Endothelial cell of umbilical vein (primary cell): ENCODE data around the gene PMAIP1. TPM values are rescaled to one million over a fixed set of nuclear protein-coding genes. Genes with fewer than 3 reads are reported as not detected.

Experiments
- Bru-seq: library from RNA; stranded (reverse); fragments of 400-500 nt; gene quantifications from one replicate; lab custom pipeline; 2021; lab: Mats Ljungman, UMichigan
- BruChase-seq, 2 experiments: library from RNA; stranded (reverse); fragments of 400-500 nt; gene quantifications; one replicate each; lab custom pipeline; 2021; lab: Mats Ljungman, UMichigan
- BruUV-seq: library from RNA; stranded (reverse); fragments of 400-500 nt; replicated peaks from 2 replicates; lab custom pipeline; 2021; lab: Mats Ljungman, UMichigan
- CTCF ChIA-PET: fragments of 300-600, 350-600 bp; sonication (Branson Sonifier 250); formaldehyde crosslinking; loops from one replicate; lab custom pipeline; 2021; ENCODE audit warnings: antibody characterized with exemption, inconsistent platforms; lab: Charles Lee
- POLR2A ChIA-PET: fragments of 300-600, 350-600 bp; sonication (Branson Sonifier 250); formaldehyde crosslinking; loops from one replicate; lab custom pipeline; 2021; ENCODE audit warnings: antibody characterized with exemption, inconsistent platforms; lab: Charles Lee
- DNase-seq: peaks from one replicate; pipeline ENCODE4 v3.0.0-alpha.2; 2011; ENCODE audit warnings: low read depth, low spot score
- FAIRE-seq: peaks from 2 replicates; lab custom pipeline; 2011; peaks lifted over from hg19 to GRCh38; lab: Jason Lieb, UNC
- H2AFZ ChIP-seq: 2 replicates; pipeline ENCODE4 v1.6.0; 2012; ENCODE audit warnings: low read depth, low read length, control low read depth, inconsistent platforms
- H3K27ac ChIP-seq: 2 replicates; pipeline ENCODE4 v1.5.1; 2011; ENCODE audit warnings: low read depth, mild to moderate bottlenecking, control low read depth, low read length, moderate library complexity; ENCODE audit not compliant: insufficient read depth
- H3K27me3 ChIP-seq, 2 experiments: 2 replicates each; pipeline versions ENCODE4 v1.6.0 to v1.6.1; 2011; ENCODE audit warnings: low read length in 2 of 2, mixed read lengths in 1 of 2; ENCODE audit not compliant: control insufficient read depth in 2 of 2, insufficient read depth in 2 of 2
- H3K36me3 ChIP-seq, 2 experiments: 2 replicates in 1 of 2; 3 replicates in 1 of 2; pipeline ENCODE4 v1.5.1; 2011; ENCODE audit warnings: low read length in 2 of 2, mild to moderate bottlenecking in 1 of 2, moderate library complexity in 1 of 2; ENCODE audit not compliant: control insufficient read depth in 2 of 2, insufficient read depth in 2 of 2; ENCODE audit errors: extremely low read depth in 1 of 2
- H3K4me1 ChIP-seq: 3 replicates; pipeline ENCODE4 v1.5.1; 2011; ENCODE audit warnings: mild to moderate bottlenecking, low read length; ENCODE audit not compliant: control insufficient read depth, insufficient read depth; ENCODE audit errors: extremely low read depth
- H3K4me2 ChIP-seq: 2 replicates; pipeline ENCODE4 v1.6.1; 2011; ENCODE audit warnings: low read length, control low read depth, mixed read lengths; ENCODE audit not compliant: insufficient read depth
- H3K4me3 ChIP-seq, 3 experiments: fragments of 200-600 bp in 1 of 3; sonication (generic), shearing (Covaris generic) in 1 of 3; replicated peaks in 1 of 3; 2 replicates each; pipeline ENCODE4 v1.5.1; 2011 to 2016; ENCODE audit warnings: control low read depth in 3 of 3, low read length in 3 of 3, mild to moderate bottlenecking in 2 of 3, inconsistent platforms in 1 of 3, low read depth in 1 of 3, moderate library complexity in 1 of 3; ENCODE audit not compliant: insufficient read depth in 1 of 3
- H3K79me2 ChIP-seq: 2 replicates; pipeline ENCODE4 v1.6.0; 2012; ENCODE audit warnings: low read length, inconsistent platforms; ENCODE audit not compliant: control insufficient read depth, insufficient read depth
- H3K9ac ChIP-seq: replicated peaks from 2 replicates; pipeline ENCODE3; 2011; ENCODE audit warnings: low read length, control low read depth; ENCODE audit not compliant: insufficient read depth; ENCODE audit errors: extremely low read depth
- H3K9me1 ChIP-seq: replicated peaks from 3 replicates; pipeline ENCODE4 v1.6.0; 2011; ENCODE audit warnings: mild to moderate bottlenecking, low read length; ENCODE audit not compliant: control insufficient read depth, insufficient read depth; ENCODE audit errors: extremely low read depth
- H3K9me3 ChIP-seq: replicated peaks from 2 replicates; pipeline ENCODE4 v1.5.1; 2012; ENCODE audit warnings: low read length, inconsistent platforms; ENCODE audit not compliant: control insufficient read depth, insufficient read depth
- H4K20me1 ChIP-seq: replicated peaks from 2 replicates; pipeline ENCODE3; 2011; ENCODE audit warnings: mild to moderate bottlenecking, low read length; ENCODE audit not compliant: control insufficient read depth, insufficient read depth; ENCODE audit errors: extremely low read depth
- FOS ChIP-seq: IDR thresholded peaks from 2 replicates; pipeline ENCODE4 v1.6.1; 2011; ENCODE audit warnings: mild to moderate bottlenecking, low read length, moderate library complexity, borderline replicate concordance; ENCODE audit not compliant: insufficient read depth
- MYC ChIP-seq: IDR thresholded peaks from one replicate; pipeline ENCODE4 v1.6.1; 2011; ENCODE audit warnings: mild to moderate bottlenecking, low read depth, low read length
- POLR2A ChIP-seq: IDR thresholded peaks from 2 replicates; pipeline ENCODE4 v1.6.1; 2012; ENCODE audit warnings: low read depth, mild to moderate bottlenecking, control low read depth, low read length
- POLR2AphosphoS5 ChIP-seq: IDR thresholded peaks from 2 replicates; pipeline ENCODE4 v1.6.1; 2012; ENCODE audit warnings: low read depth, mild to moderate bottlenecking, control low read depth, low read length, moderate library complexity; ENCODE audit not compliant: insufficient read depth
- dilution Hi-C: fragments of 300-500 bp; cut with MboI; formaldehyde crosslinking; loops from one replicate; pipeline ENCODE4 v1.15.0; 2019; ENCODE audit warnings: low sequenced_read_pairs; ENCODE audit not compliant: extremely low pct_ligation_motif_present
- intact Hi-C: fragments of 100-400 bp; cut with micrococcal nuclease; formaldehyde crosslinking; loops from one replicate; pipeline ENCODE4 v1.10.0; 2022
- long read RNA-seq: library from polyadenylated mRNA; stranded (forward); transcript quantifications from one replicate; pipeline ENCODE4 v2.0.0, GENCODE V29; 2021
- polyA minus RNA-seq, 3 experiments: library from RNA; depleted of rRNA, polyadenylated mRNA; stranded (reverse); fragments of >200 nt; gene quantifications; 1 replicate in 1 of 3; 2 replicates in 2 of 3; pipeline ENCODE4 v1.2.3, GENCODE V29; 2011
- polyA plus RNA-seq, 4 experiments: library from polyadenylated mRNA; depleted of rRNA in 3 of 4; stranded (reverse) in 3 of 4; unstranded in 1 of 4; fragments of >200 nt; gene quantifications; 2 replicates each; pipeline versions ENCODE4 v1.2.1 to v1.2.3, GENCODE V29; 2011 to 2012; ENCODE audit warnings: missing spikeins in 1 of 4
- total RNA-seq: library from RNA; stranded (reverse); gene quantifications from 2 replicates; pipeline ENCODE4 v1.2.3, GENCODE V29; 2021

Gene PMAIP1
- total RNA-seq = 11.9 and 13.5 TPM in 2 replicates
- 7.3 and 7.6 TPM in 2 replicates for polyA plus RNA-seq
- polyA plus RNA-seq (2011; cell fraction: cytosol; rRNA removed) = 9.7 and 13.0 TPM in 2 replicates
- polyA plus RNA-seq (2011; cell fraction: nucleus; rRNA removed) = 12.9 and 15.6 TPM in 2 replicates
- polyA plus RNA-seq (2012) = 18.5 and 23.5 TPM in 2 replicates
- polyA minus RNA-seq = 3.2 and 5.6 TPM in 2 replicates
- 25.5 TPM for polyA minus RNA-seq (2011; cell fraction: cytosol; rRNA and poly(A)+ RNA removed)
- polyA minus RNA-seq (2011; cell fraction: nucleus; rRNA and poly(A)+ RNA removed) = 16.0 and 24.9 TPM in 2 replicates
- Bru-seq, nascent RNA = percentile 91 among the genes with signal in this experiment
- BruChase-seq, experiment 1, labeled RNA remaining after a 6-hour chase = percentile 77 among the genes with signal in this experiment
- BruChase-seq, experiment 2, labeled RNA remaining after a 2-hour chase = percentile 96 among the genes with signal in this experiment
- long read RNA-seq, transcript PMAIP1-202 (2 exons, 1,948 nt) = major isoform, 76 of 79 reads
- long read RNA-seq, partial matches to known transcripts = 0 of 79 reads
- long read RNA-seq, other reads (novel, unspliced or antisense) = 2 of 79 reads

GRCh38 chr18:59899298-59900221 is at the start of gene PMAIP1:
PMAIP1 (plus strand) TSS chr18:59899996; CDS start chr18:59900178, 182 bp downstream.
- dilution Hi-C loops = no loop called here
- intact Hi-C loops = loop anchor here (1.0 to 5.0 kb wide), 5 partner anchors 13 to 1708 kb away; no protein-coding TSS in a partner anchor
- Histone ChIP-seq H2AFZ (peak within 1 kb of the TSS; percentile 74), H3K4me3 (peak within 1 kb of the TSS; percentile 58 to 88 (median 76)), H3K27ac (peak within 1 kb of the TSS; percentile 75), H3K4me1 (peaks cover 27% of the 10 kb centered on the region), H4K20me1 (no peaks in the 10 kb centered on the region), H3K79me2 (peaks cover 31% of the 10 kb centered on the region), H3K36me3 (peaks cover 0 to 3% of the 10 kb centered on the region in 2 experiments), H3K4me2 (peak within 1 kb of the TSS; percentile 93), H3K9ac (peak within 1 kb of the TSS; percentile 74), H3K9me1 (no peaks in the 10 kb centered on the region), H3K27me3 (peaks cover 1 to 9% of the 10 kb centered on the region in 2 experiments), H3K9me3 (no peaks in the 10 kb centered on the region)
- BruUV-seq = no TSS peak
- CTCF ChIA-PET = interaction anchor here (0.5 to 3.5 kb wide), 16 partner anchors 9 to 268 kb away, joined by 3 to 29 read pairs (median 4); partner anchors contain the start of gene CCBE1
- FAIRE-seq = peak; percentile 87
- POLR2A ChIA-PET = interaction anchor here (0.6 to 3.0 kb wide), 19 partner anchors 8 to 563 kb away, joined by 3 to 60 read pairs (median 4); no protein-coding TSS in a partner anchor
- TF ChIP-seq POLR2AphosphoS5 (peak; percentile 98), FOS (no peak), POLR2A (peak; percentile 99), MYC (peak; percentile 23)
- peak; percentile 91 for DNase-seq
